ENCODE data around the gene FGF14.

FGF14 gene

DNA sequence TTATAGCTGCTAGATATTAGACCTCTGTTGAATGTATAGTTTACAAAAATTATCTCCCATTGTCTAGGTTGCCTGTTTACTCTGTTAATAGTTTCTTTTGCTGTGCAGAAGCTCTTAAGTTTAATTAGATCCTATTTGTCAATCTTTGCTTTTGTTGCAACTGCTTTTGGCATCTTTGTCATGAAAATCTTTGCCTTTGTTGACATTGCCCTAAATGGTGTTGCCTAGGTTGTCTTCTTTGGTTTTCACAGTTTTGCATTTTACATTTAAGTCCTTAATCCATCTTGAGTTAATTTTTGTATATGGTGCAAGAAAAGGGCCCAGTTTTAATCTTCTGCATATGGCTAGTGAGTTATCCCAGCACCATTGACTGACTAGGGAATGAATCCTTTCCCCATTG lies 618.3 kb downstream of the FGF14 start:
- Histone ChIP-seq H3K27ac (ENCODE audit: low read length) (no peak overlapping the region), H3K4me3 (ENCODE audit: low read length) (no peak overlapping the region), H2AFZ (ENCODE audit: low read depth, low read length) (no peak overlapping the region), H3K36me3 (replicated peaks; ENCODE audit: low read depth, low read length) (no peaks in the 10 kb centered on the region), H4K20me1 (ENCODE audit: insufficient read depth, low read length) (no peaks in the 10 kb centered on the region), H3K27me3 (ENCODE audit: low read depth, low read length) (peaks cover 38% of the 10 kb centered on the region), H3K4me2 (ENCODE audit: low read length) (no peak overlapping the region), H3K79me2 (ENCODE audit: low read length) (no peaks in the 10 kb centered on the region), H3K9me3 (ENCODE audit: insufficient read depth, low read length) (no peaks in the 10 kb centered on the region), H3K9ac (ENCODE audit: low read length) (no peak overlapping the region), H3K4me1 (ENCODE audit: low read length) (no peaks in the 10 kb centered on the region)
- TF ChIP-seq, protein P1, sequence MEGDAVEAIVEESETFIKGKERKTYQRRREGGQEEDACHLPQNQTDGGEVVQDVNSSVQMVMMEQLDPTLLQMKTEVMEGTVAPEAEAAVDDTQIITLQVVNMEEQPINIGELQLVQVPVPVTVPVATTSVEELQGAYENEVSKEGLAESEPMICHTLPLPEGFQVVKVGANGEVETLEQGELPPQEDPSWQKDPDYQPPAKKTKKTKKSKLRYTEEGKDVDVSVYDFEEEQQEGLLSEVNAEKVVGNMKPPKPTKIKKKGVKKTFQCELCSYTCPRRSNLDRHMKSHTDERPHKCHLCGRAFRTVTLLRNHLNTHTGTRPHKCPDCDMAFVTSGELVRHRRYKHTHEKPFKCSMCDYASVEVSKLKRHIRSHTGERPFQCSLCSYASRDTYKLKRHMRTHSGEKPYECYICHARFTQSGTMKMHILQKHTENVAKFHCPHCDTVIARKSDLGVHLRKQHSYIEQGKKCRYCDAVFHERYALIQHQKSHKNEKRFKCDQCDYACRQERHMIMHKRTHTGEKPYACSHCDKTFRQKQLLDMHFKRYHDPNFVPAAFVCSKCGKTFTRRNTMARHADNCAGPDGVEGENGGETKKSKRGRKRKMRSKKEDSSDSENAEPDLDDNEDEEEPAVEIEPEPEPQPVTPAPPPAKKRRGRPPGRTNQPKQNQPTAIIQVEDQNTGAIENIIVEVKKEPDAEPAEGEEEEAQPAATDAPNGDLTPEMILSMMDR (IDR thresholded peaks at IDR 0.05; ENCODE audit: low read depth, low read length) = no peak
- TF ChIP-seq EZH2phosphoT487 (IDR thresholded peaks at IDR 0.05; ENCODE audit: low read depth) = no peak

DNA sequence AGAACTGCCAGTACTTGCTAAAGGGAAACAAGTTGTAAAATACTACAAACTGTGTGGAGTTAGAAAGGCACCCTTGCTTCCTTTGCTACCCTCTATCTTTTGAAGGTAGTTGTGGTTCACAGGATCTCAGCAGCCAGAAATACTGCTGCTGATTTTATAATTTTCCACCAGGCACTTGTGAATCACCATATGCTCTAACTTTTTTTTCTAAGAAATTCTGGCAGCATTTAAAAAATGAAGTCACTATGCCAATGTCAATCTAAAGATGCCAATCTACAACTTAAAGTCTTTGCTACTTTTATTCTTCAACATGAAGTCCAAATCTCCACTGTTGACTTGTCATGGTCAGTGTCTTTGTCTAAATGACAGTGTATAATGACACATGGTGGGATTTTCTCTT lies 621.6 kb downstream of the FGF14 start:
- no peaks in the 10 kb centered on the region for H3K36me3 ChIP-seq (replicated peaks; ENCODE audit: low read depth, low read length)
- no peaks in the 10 kb centered on the region for H4K20me1 ChIP-seq (ENCODE audit: insufficient read depth, low read length)
- H3K4me3 ChIP-seq (ENCODE audit: low read length) = no peak overlapping the region
- H3K9ac ChIP-seq (ENCODE audit: low read length) = no peak overlapping the region
- H3K27me3 ChIP-seq (ENCODE audit: low read depth, low read length) = peaks cover 16% of the 10 kb centered on the region
- H3K79me2 ChIP-seq (ENCODE audit: low read length) = no peaks in the 10 kb centered on the region
- H3K4me2 ChIP-seq (ENCODE audit: low read length) = no peak overlapping the region
- H3K9me3 ChIP-seq (ENCODE audit: insufficient read depth, low read length) = no peaks in the 10 kb centered on the region
- H3K27ac ChIP-seq (ENCODE audit: low read length) = no peak overlapping the region
- TF ChIP-seq, protein P1 (IDR thresholded peaks at IDR 0.05; ENCODE audit: low read depth, low read length) = no peak
- no peak for TF ChIP-seq EZH2phosphoT487 (IDR thresholded peaks at IDR 0.05; ENCODE audit: low read depth)
- no peak overlapping the region for H2AFZ ChIP-seq (ENCODE audit: low read depth, low read length)
- no peaks in the 10 kb centered on the region for H3K4me1 ChIP-seq (ENCODE audit: low read length)

DNA sequence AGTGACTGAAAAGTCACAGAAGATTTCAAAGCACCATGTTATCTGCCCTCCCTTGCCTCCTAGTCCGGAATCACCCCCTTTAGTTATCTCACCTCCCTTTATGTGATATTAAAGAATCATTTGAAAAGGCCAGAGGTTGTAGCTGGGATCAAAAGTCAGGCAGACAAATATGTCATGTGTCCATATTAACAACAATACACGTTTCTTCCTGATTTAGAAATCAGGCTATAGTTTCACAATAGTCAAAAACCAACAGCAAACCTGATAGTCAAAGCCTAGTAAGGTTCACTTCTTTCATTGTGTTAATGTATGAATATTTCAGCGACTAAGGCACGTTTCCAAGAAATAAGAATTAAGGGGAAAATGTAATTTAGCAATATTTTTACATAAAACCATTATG lies 622.7 kb downstream of the FGF14 start:
- H3K4me1 ChIP-seq (ENCODE audit: low read length) = no peaks in the 10 kb centered on the region
- no peak overlapping the region for H3K4me3 ChIP-seq (ENCODE audit: low read length)
- TF ChIP-seq, protein P1 (IDR thresholded peaks at IDR 0.05; ENCODE audit: low read depth, low read length) = no peak
- TF ChIP-seq EZH2phosphoT487 (IDR thresholded peaks at IDR 0.05; ENCODE audit: low read depth) = no peak
- no peaks in the 10 kb centered on the region for H4K20me1 ChIP-seq (ENCODE audit: insufficient read depth, low read length)
- no peaks in the 10 kb centered on the region for H3K36me3 ChIP-seq (replicated peaks; ENCODE audit: low read depth, low read length)
- H3K9me3 ChIP-seq (ENCODE audit: insufficient read depth, low read length) = no peaks in the 10 kb centered on the region
- no peak overlapping the region for H3K27ac ChIP-seq (ENCODE audit: low read length)
- H3K9ac ChIP-seq (ENCODE audit: low read length) = no peak overlapping the region
- peaks cover 13% of the 10 kb centered on the region for H3K27me3 ChIP-seq (ENCODE audit: low read depth, low read length)
- H3K4me2 ChIP-seq (ENCODE audit: low read length) = no peak overlapping the region
- no peaks in the 10 kb centered on the region for H3K79me2 ChIP-seq (ENCODE audit: low read length)
- no peak overlapping the region for H2AFZ ChIP-seq (ENCODE audit: low read depth, low read length)

DNA sequence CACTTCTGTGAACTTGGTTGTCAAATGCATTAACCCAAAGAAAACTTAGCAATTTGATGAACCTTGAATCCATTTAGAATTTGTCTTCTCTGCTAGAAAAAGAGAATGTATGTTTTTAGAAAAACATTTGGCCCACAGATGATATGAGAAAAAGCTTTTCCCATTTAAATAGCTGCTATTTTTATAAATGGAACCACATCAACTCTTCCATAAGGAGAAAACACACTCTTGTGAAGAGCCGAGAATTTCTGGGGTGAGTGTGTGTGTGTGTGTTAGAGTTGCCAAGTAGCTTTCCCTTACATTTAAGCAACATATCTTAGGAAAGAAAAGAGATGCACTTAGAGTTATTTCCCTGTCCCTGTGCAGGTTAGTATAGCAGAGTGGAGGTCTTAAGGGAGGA lies 626.6 kb downstream of the FGF14 start:
- H4K20me1 ChIP-seq (ENCODE audit: insufficient read depth, low read length) = no peaks in the 10 kb centered on the region
- H3K9ac ChIP-seq (ENCODE audit: low read length) = no peak overlapping the region
- TF ChIP-seq, protein P1 (IDR thresholded peaks at IDR 0.05; ENCODE audit: low read depth, low read length) = no peak
- no peak for TF ChIP-seq EZH2phosphoT487 (IDR thresholded peaks at IDR 0.05; ENCODE audit: low read depth)
- no peaks in the 10 kb centered on the region for H3K4me1 ChIP-seq (ENCODE audit: low read length)
- no peak overlapping the region for H3K4me2 ChIP-seq (ENCODE audit: low read length)
- H3K4me3 ChIP-seq (ENCODE audit: low read length) = no peak overlapping the region
- H3K27ac ChIP-seq (ENCODE audit: low read length) = no peak overlapping the region
- no peaks in the 10 kb centered on the region for H3K79me2 ChIP-seq (ENCODE audit: low read length)
- no peaks in the 10 kb centered on the region for H3K36me3 ChIP-seq (replicated peaks; ENCODE audit: low read depth, low read length)
- no peak overlapping the region for H2AFZ ChIP-seq (ENCODE audit: low read depth, low read length)
- H3K27me3 ChIP-seq (ENCODE audit: low read depth, low read length) = peaks cover 5% of the 10 kb centered on the region; the same call in 1 of the 2 replicates
- no peaks in the 10 kb centered on the region for H3K9me3 ChIP-seq (ENCODE audit: insufficient read depth, low read length)
